ENCODE measurements around the gene SEMA4G. TPM values are rescaled to one million over a fixed set of nuclear protein-coding genes. Genes with fewer than 3 reads are reported as not detected.

SEMA4G gene
- total RNA-seq, 2 donors from 2014 or later: 0.53 to 0.79 TPM

DNA sequence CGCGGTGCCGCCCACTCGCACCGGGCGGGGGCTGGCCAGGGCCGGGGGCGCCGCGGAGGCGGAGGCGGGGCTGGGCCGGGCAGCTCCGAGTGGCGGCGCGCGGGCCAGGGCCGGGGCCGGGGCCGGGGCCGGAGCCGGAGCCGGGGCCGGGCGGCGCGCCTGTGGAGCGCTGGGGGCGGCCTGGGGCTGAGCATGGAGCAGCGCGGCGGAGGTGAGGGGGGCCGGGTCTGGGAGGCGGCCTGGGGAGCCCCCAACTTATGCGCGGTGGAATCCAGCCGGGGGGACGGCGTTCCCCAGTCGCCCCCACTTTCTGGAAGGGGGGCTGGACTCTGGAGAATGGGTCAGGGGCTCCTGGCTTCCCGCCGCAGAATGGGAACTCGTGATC lies 30.4 kb downstream of the SEMA4G start, which contains the start of gene LZTS2:
LZTS2 (plus strand) TSS at position 67 of the 385 bp plus-strand sequence. CDS start 2,731 bp downstream, outside the sequence.
- Mint-ChIP-seq H3K4me1 (ENCODE audit: low read depth) (peaks cover 23% of the 10 kb centered on the region), H3K9me3 (no peaks in the 10 kb centered on the region), H3K36me3 (ENCODE audit: insufficient read depth in 2 of 2) (peaks cover 0 to 3% of the 10 kb centered on the region in 2 donors), H3K4me3 (peak within 1 kb of the TSS; percentile 80 to 86), H3K27ac (peak within 1 kb of the TSS; percentile 25), H3K27me3 (ENCODE audit: low read depth) (no peaks in the 10 kb centered on the region)
- DNase-seq (no peak), ATAC-seq (replicated peaks in 1 of 2) (no peak)

DNA sequence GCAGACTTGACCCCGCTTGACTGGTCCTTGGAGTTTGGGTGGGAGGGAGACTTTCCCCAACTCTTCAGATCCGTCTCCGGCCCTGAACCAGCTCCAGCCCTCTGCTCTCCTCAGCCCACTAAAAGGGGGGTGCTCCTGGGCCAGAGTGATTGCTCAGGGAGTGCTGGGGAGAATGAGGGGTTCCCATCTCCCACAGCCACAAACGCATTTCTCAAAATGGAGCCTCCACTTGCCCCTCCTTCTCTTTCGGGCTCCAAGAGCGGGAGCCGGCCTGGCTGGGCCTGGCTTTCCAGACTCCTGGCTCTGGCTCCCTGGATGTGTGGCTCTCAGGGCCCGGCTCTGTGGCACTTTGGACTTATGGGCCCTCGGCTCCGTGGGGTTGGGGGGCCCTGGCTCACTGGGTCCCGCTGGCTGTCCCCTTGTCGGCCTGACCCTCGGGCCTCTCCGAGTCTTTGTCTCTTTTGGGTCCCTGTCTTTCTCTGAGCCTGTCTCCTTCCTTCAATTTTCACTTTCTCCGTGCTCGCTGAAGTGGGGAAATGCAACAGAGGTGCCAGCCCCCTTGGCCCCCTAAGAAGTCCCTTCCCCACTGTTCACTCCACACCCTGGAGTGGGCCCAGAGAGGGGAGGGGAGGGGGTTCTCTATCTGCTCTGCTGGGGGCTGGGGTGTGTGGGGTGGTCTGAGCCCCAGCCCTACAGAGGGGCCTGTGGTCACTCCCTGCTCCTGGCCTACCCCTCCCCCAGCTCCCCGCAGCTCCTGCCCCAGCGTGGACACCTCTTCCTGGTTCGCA lies 31.0 kb downstream of the SEMA4G start:
- Mint-ChIP-seq H3K27ac (no peak overlapping the region), H3K9me3 (no peaks in the 10 kb centered on the region), H3K4me1 (ENCODE audit: low read depth) (peaks cover 22% of the 10 kb centered on the region), H3K4me3 (peak overlapping the region; percentile 55 to 59), H3K27me3 (ENCODE audit: low read depth) (no peaks in the 10 kb centered on the region), H3K36me3 (ENCODE audit: insufficient read depth in 2 of 2) (peaks cover 0 to 2% of the 10 kb centered on the region in 2 donors)
- ATAC-seq (replicated peaks in 1 of 2) (no peak), DNase-seq (no peak)

DNA sequence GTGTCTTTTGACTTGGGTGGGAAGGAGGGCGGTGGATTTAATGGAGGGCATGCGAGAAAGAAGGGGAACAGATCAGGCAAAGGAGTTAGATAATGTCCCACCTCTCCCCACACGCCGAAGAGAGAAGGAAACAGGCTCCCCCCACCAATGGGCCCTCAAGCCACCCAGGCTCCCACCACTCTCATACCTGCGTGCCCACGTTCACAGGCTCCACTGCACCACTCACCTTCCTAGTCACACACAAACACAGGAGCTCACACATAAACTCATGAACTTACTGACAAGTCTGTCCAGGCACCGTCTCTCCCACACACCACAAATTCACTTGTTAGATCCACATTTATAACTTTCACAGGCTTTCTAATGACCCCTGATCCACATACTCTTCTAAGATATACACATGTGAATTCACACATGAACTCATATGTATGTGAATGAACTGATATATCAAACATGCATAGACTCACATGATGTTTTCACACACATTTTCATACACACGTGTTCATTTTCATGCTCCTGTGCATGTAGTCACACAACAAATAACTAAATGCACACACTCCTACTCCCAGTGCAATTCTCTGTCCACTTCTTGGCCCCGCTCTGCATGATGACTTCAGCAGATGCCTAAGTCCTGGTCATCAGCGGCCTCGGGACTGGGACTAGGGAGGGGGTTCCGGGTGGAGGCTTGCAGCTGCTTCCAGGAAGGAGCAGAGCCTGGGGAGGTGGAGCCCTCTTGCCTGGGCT lies 31.8 kb downstream of the SEMA4G start:
- DNase-seq: no peak
- peaks cover 19% of the 10 kb centered on the region for H3K4me1 Mint-ChIP-seq (ENCODE audit: low read depth)
- no peak for ATAC-seq (replicated peaks in 1 of 2)
- H3K27ac Mint-ChIP-seq: no peak overlapping the region
- no peaks in the 10 kb centered on the region for H3K9me3 Mint-ChIP-seq
- H3K36me3 Mint-ChIP-seq (ENCODE audit: insufficient read depth in 2 of 2): peaks cover 0 to 2% of the 10 kb centered on the region in 2 donors
- no peaks in the 10 kb centered on the region for H3K27me3 Mint-ChIP-seq (ENCODE audit: low read depth)
- peak overlapping the region; percentile 57 to 59 for H3K4me3 Mint-ChIP-seq

- Mint-ChIP-seq H3K9me3 (no peaks in the 10 kb centered on the region), H3K4me1 (ENCODE audit: low read depth) (peaks cover 14% of the 10 kb centered on the region), H3K36me3 (ENCODE audit: insufficient read depth in 2 of 2) (peaks cover 0 to 2% of the 10 kb centered on the region in 2 donors), H3K27ac (no peak overlapping the region), H3K4me3 (no peak overlapping the region), H3K27me3 (ENCODE audit: low read depth) (no peaks in the 10 kb centered on the region)
- DNase-seq: no peak
- no peak for ATAC-seq (replicated peaks in 1 of 2)
Observed at GRCh38 chr10:101001659-101002035, 32.3 kb downstream of the SEMA4G start.

GRCh38 chr10:101002456-101002855 lies 33.2 kb downstream of the SEMA4G start:
- Mint-ChIP-seq H3K9me3 (no peaks in the 10 kb centered on the region), H3K4me1 (ENCODE audit: low read depth) (peaks cover 13% of the 10 kb centered on the region), H3K36me3 (ENCODE audit: insufficient read depth in 2 of 2) (no peaks in the 10 kb centered on the region), H3K4me3 (no peak overlapping the region), H3K27ac (no peak overlapping the region), H3K27me3 (ENCODE audit: low read depth) (no peaks in the 10 kb centered on the region)
- no peak for ATAC-seq (replicated peaks in 1 of 2)
- no peak for DNase-seq

DNA sequence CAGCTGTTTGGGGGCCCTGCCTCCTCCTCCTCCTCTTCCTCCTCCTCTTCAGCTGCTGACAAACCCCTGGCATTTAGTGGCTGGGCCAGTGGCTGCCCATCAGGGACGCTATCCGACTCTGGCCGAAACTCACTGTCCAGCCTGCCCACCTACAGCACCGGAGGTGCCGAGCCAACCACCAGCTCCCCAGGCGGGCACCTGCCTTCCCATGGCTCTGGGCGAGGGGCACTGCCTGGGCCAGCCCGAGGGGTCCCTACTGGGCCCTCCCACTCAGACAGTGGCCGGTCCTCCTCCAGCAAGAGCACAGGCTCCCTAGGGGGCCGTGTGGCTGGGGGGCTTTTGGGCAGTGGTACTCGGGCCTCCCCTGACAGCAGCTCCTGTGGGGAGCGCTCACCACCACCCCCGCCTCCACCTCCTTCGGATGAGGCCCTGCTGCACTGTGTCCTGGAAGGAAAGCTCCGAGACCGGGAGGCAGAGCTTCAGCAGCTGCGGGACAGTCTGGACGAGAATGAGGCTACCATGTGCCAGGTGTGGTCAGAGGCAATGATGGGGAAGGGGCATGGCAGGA lies 34.4 kb downstream of the SEMA4G start:
- ATAC-seq (replicated peaks in 1 of 2) (no peak), DNase-seq (no peak)
- no peaks in the 10 kb centered on the region for H3K36me3 Mint-ChIP-seq (ENCODE audit: insufficient read depth in 2 of 2)
- no peak overlapping the region for H3K27ac Mint-ChIP-seq
- no peak overlapping the region for H3K4me3 Mint-ChIP-seq
- peaks cover 3% of the 10 kb centered on the region for H3K4me1 Mint-ChIP-seq (ENCODE audit: low read depth)
- no peaks in the 10 kb centered on the region for H3K9me3 Mint-ChIP-seq
- no peaks in the 10 kb centered on the region for H3K27me3 Mint-ChIP-seq (ENCODE audit: low read depth)

DNA sequence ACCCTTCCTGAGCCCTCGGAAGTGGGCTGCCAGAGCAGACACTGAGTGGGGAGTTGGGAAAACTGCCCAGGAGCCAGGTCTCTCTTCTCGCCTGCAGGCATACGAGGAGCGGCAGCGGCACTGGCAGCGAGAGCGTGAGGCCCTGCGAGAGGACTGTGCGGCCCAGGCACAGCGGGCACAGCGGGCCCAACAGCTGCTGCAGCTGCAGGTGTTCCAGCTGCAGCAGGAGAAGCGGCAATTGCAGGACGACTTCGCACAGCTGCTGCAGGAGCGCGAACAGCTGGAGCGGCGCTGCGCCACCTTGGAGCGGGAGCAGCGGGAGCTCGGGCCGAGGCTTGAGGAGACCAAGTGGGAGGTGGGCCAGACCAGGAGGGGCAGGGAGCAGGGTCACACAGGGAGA lies 36.1 kb downstream of the SEMA4G start:
- no peaks in the 10 kb centered on the region for H3K9me3 Mint-ChIP-seq
- H3K27me3 Mint-ChIP-seq (ENCODE audit: low read depth): no peaks in the 10 kb centered on the region
- H3K4me3 Mint-ChIP-seq: no peak overlapping the region
- no peak for ATAC-seq (replicated peaks in 1 of 2)
- H3K4me1 Mint-ChIP-seq (ENCODE audit: low read depth): no peaks in the 10 kb centered on the region
- no peak overlapping the region for H3K27ac Mint-ChIP-seq
- H3K36me3 Mint-ChIP-seq (ENCODE audit: insufficient read depth in 2 of 2): no peaks in the 10 kb centered on the region
- no peak for DNase-seq

GRCh38 chr10:101005869-101006567 lies 36.7 kb downstream of the SEMA4G start:
- Mint-ChIP-seq H3K36me3 (ENCODE audit: insufficient read depth in 2 of 2) (no peaks in the 10 kb centered on the region), H3K27me3 (ENCODE audit: low read depth) (no peaks in the 10 kb centered on the region), H3K4me1 (ENCODE audit: low read depth) (no peaks in the 10 kb centered on the region), H3K9me3 (no peaks in the 10 kb centered on the region), H3K27ac (no peak overlapping the region), H3K4me3 (no peak overlapping the region)
- ATAC-seq (replicated peaks in 1 of 2) (no peak), DNase-seq (no peak)

DNA sequence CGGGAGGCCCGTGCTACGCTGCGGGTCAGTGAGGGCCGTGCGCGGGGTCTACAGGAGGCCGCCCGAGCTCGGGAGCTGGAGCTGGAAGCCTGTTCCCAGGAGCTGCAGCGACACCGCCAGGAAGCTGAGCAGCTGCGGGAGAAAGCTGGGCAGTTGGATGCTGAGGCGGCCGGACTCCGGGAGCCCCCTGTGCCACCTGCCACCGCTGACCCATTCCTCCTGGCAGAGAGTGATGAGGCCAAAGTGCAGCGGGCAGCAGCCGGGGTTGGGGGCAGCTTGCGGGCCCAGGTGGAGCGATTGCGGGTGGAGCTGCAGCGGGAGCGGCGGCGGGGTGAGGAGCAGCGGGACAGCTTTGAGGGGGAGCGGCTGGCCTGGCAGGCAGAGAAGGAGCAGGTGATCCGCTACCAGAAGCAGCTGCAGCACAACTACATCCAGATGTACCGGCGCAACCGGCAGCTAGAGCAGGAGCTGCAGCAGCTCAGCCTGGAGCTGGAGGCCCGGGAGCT lies 37.3 kb downstream of the SEMA4G start:
- DNase-seq: no peak
- no peak for ATAC-seq (replicated peaks in 1 of 2)
- Mint-ChIP-seq H3K9me3 (no peaks in the 10 kb centered on the region), H3K4me1 (ENCODE audit: low read depth) (no peaks in the 10 kb centered on the region), H3K4me3 (no peak overlapping the region), H3K36me3 (ENCODE audit: insufficient read depth in 2 of 2) (no peaks in the 10 kb centered on the region), H3K27ac (no peak overlapping the region), H3K27me3 (ENCODE audit: low read depth) (no peaks in the 10 kb centered on the region)

- Mint-ChIP-seq H3K27ac (no peak overlapping the region), H3K36me3 (ENCODE audit: insufficient read depth in 2 of 2) (no peaks in the 10 kb centered on the region), H3K9me3 (no peaks in the 10 kb centered on the region), H3K4me3 (no peak overlapping the region), H3K27me3 (ENCODE audit: low read depth) (no peaks in the 10 kb centered on the region), H3K4me1 (ENCODE audit: low read depth) (no peaks in the 10 kb centered on the region)
- DNase-seq (no peak), ATAC-seq (replicated peaks in 1 of 2) (no peak)
Observed at GRCh38 chr10:101007099-101007711, 37.9 kb downstream of the SEMA4G start.

DNA sequence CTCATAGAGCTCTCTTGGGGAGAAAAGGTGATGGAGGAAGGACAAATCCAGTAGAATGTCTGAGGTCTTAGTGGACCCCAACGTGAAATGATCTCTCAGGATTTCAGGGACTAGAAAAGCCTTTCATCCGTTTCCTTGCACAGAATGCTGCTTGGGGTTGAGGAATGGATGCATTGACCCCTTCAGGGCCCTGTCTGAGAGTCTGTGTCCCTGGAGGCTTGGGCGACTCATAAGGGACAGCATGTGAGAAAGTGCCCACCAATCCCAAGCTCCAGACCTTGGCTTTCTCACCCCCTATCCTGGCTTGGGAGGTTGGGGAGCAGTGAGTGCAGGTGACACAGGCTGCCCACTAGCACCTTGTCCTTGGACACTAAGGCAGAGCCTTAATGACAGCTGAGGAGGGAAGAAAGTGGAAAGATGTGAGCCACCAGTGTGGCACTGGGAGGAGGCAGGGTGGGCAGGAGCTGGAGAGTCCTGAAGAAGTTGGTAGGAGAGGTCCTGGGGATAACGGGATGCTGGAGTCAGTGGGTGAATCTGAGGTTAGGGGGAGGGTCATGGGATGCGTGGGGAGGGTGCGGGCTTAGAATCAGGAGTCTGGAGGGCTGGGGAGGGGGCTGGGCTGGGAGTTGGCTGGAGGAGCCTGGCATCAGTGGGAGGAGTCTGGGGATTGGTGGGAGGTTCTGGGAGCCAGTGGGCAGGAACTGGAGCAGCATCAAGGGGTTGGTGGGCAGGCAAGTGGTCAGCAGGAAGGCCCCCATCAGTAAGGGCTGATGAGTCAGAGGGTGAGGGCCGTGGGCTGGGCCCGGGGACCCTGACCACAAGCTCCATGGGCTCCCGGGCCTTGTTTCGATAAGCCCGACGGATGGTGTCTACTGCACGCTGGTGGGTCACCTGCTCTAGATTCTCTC lies 38.9 kb downstream of the SEMA4G start:
- peaks cover 2% of the 10 kb centered on the region for H3K27me3 Mint-ChIP-seq (ENCODE audit: low read depth)

More for the DNA sequence above, 38.9 kb downstream of the SEMA4G start:
- no peaks in the 10 kb centered on the region for H3K9me3 Mint-ChIP-seq
- no peak overlapping the region for H3K4me3 Mint-ChIP-seq
- H3K4me1 Mint-ChIP-seq (ENCODE audit: low read depth): peaks cover 7% of the 10 kb centered on the region
- no peaks in the 10 kb centered on the region for H3K36me3 Mint-ChIP-seq (ENCODE audit: insufficient read depth in 2 of 2)
- H3K27ac Mint-ChIP-seq: no peak overlapping the region
- DNase-seq: no peak
- ATAC-seq (replicated peaks in 1 of 2): no peak

Measured in activated T-cell treated with anti-CD3 and anti-CD28 coated beads, Interleukin-2, amount 50 U/mL, for 72 hours (primary cell).